Body of pancreas (tissue), 4 donors: ENCODE measurements around the gene SOBP.

Source experiments
- CTCF ChIP-seq, 7 experiments: fragments of 450-650 bp in 4 of 7; fragments of 200-600 bp in 3 of 7; sonication (generic) in 3 of 7; IDR thresholded peaks; one replicate each; pipeline ENCODE4 v1.5.1; 2016 to 2019; ENCODE audit warnings: antibody characterized with exemption in 7 of 7
- POLR2A ChIP-seq, 3 donors: fragments of 450-650 bp; IDR thresholded peaks; one replicate each; pipeline ENCODE4 v1.6.1; 2016; ENCODE audit warnings: antibody characterized with exemption in 3 of 3, mild to moderate bottlenecking in 2 of 3

- no peak for TF ChIP-seq CTCF (IDR thresholded peaks at IDR 0.05)
- TF ChIP-seq POLR2A (IDR thresholded peaks at IDR 0.05): no peak
Observed at GRCh38 chr6:107543088-107543487, 53.2 kb downstream of the SOBP start.
